GM23338 (cell line): ENCODE data around the gene FAM111B. TPM values are rescaled to one million over a fixed set of nuclear protein-coding genes. Genes with fewer than 3 reads are reported as not detected.

Experiments used
- ATAC-seq: fragments of 200-7000 bp; cut with Tn5 transposase; 3 replicates; pipeline ENCODE4 v1.9.1; 2020
- DNase-seq: peaks from one replicate; pipeline ENCODE4 v3.0.0-alpha.2; 2015; ENCODE audit warnings: low spot score
- H2AFZ ChIP-seq: fragments of 200-600 bp; sonication (generic); 2 replicates; pipeline ENCODE4 v1.8.0; 2016; ENCODE audit warnings: antibody characterized with exemption, mild to moderate bottlenecking, moderate library complexity
- H3F3A ChIP-seq: fragments of 200-600 bp; sonication (generic); replicated peaks from 2 replicates; pipeline ENCODE4 v1.8.0; 2017; ENCODE audit warnings: antibody characterized with exemption, mixed run types, low read depth
- H3K27ac ChIP-seq: fragments of 200-600 bp; sonication (generic); 2 replicates; pipeline ENCODE4 v1.6.1; 2016; ENCODE audit warnings: low read depth
- H3K27me3 ChIP-seq: fragments of 200-600 bp; sonication (generic); 2 replicates; pipeline ENCODE4 v1.8.0; 2016; ENCODE audit warnings: mild to moderate bottlenecking, mixed run types, moderate library complexity; ENCODE audit not compliant: insufficient read depth
- H3K36me3 ChIP-seq: fragments of 200-600 bp; sonication (generic); 2 replicates; pipeline ENCODE4 v1.8.0; 2016; ENCODE audit warnings: mild to moderate bottlenecking; ENCODE audit not compliant: insufficient read depth
- H3K4me1 ChIP-seq: fragments of 200-600 bp; sonication (generic); 2 replicates; pipeline ENCODE4 v1.8.0; 2016; ENCODE audit warnings: mild to moderate bottlenecking, moderate library complexity; ENCODE audit not compliant: insufficient read depth
- H3K4me2 ChIP-seq: fragments of 200-600 bp; sonication (generic); 2 replicates; pipeline ENCODE4 v1.7.1; 2017; ENCODE audit warnings: mixed run types
- H3K4me3 ChIP-seq: fragments of 200-600 bp; sonication (generic); 2 replicates; pipeline ENCODE4 v1.6.1; 2016; ENCODE audit warnings: mixed run types
- H3K79me2 ChIP-seq: fragments of 200-600 bp; sonication (generic); replicated peaks from 2 replicates; pipeline ENCODE4 v1.8.0; 2017; ENCODE audit warnings: mild to moderate bottlenecking; ENCODE audit not compliant: insufficient read depth
- H3K9me2 ChIP-seq: fragments of 200-600 bp; sonication (generic); 2 replicates; pipeline ENCODE4 v1.8.0; 2017; ENCODE audit not compliant: insufficient read depth
- H4K20me1 ChIP-seq: fragments of 200-600 bp; sonication (generic); replicated peaks from 2 replicates; pipeline ENCODE4 v1.8.0; 2017; ENCODE audit warnings: mild to moderate bottlenecking; ENCODE audit not compliant: insufficient read depth
- H3K27ac Mint-ChIP-seq: 2 replicates; pipeline ENCODE4 v1.8.0; 2020; ENCODE audit warnings: inconsistent platforms, mild to moderate bottlenecking, moderate library complexity, mixed read lengths
- H3K27me3 Mint-ChIP-seq: 3 replicates; pipeline ENCODE4 v1.8.0; 2022; ENCODE audit warnings: low read depth, mild to moderate bottlenecking, moderate library complexity, mixed read lengths, inconsistent platforms; ENCODE audit not compliant: insufficient read depth, poor library complexity
- H3K36me3 Mint-ChIP-seq: 3 replicates; pipeline ENCODE4 v1.8.0; 2021; ENCODE audit warnings: low read depth, mild to moderate bottlenecking, inconsistent platforms, moderate library complexity, mixed read lengths
- H3K4me1 Mint-ChIP-seq: 3 replicates; pipeline ENCODE4 v1.8.0; 2020; ENCODE audit warnings: mild to moderate bottlenecking, inconsistent platforms, mixed read lengths
- H3K4me3 Mint-ChIP-seq: 3 replicates; pipeline ENCODE4 v1.8.0; 2021; ENCODE audit warnings: moderate library complexity, mild to moderate bottlenecking, inconsistent platforms, mixed read lengths
- H3K9me3 Mint-ChIP-seq: 3 replicates; pipeline ENCODE4 v1.8.0; 2020; ENCODE audit warnings: moderate library complexity, mild to moderate bottlenecking, inconsistent platforms, mixed read lengths
- EZH2 ChIP-seq: fragments of 200-600 bp; sonication (generic); IDR thresholded peaks from one replicate; pipeline ENCODE4 v1.8.0; 2017; ENCODE audit warnings: antibody characterized with exemption, mild to moderate bottlenecking, low read depth; ENCODE audit not compliant: unreplicated experiment
- EZH2phosphoT487 ChIP-seq: fragments of 200-600 bp; sonication (generic); IDR thresholded peaks from one replicate; pipeline ENCODE4 v1.8.1; 2018; ENCODE audit warnings: antibody characterized with exemption; ENCODE audit not compliant: unreplicated experiment
- JUNB ChIP-seq: IDR thresholded peaks from one replicate; pipeline ENCODE4 v1.6.1; 2016; ENCODE audit warnings: antibody characterized with exemption; ENCODE audit not compliant: unreplicated experiment
- NANOG ChIP-seq: IDR thresholded peaks from 2 replicates; pipeline ENCODE4 v1.6.1; 2016; ENCODE audit warnings: antibody characterized with exemption, borderline replicate concordance
- polyA plus RNA-seq: library from polyadenylated mRNA; unstranded; fragments of >200 nt; fragmentation: Nextera tagmentation; extraction: Ambion mirVana; gene quantifications from 2 replicates; pipeline ENCODE4 v1.2.1, GENCODE V29; 2016
- total RNA-seq: library from RNA; depleted of rRNA; stranded (reverse); fragments of >200 nt; shearing (Covaris generic); gene quantifications from 2 replicates; pipeline ENCODE4 v1.2.3, GENCODE V29; 2014
- TF ChIP-seq, protein P1 (sequence below): IDR thresholded peaks from one replicate; pipeline ENCODE4 v1.6.1; 2018; ENCODE audit warnings: antibody characterized with exemption; ENCODE audit not compliant: unreplicated experiment
- TF ChIP-seq, protein P2 (sequence below): IDR thresholded peaks from 2 replicates; pipeline ENCODE4 v1.6.1; 2016; ENCODE audit warnings: antibody characterized with exemption
- TF ChIP-seq, protein P3 (sequence below): fragments of 250-450 bp; sonication (Bioruptor Pico); IDR thresholded peaks from 2 replicates; pipeline ENCODE4 v1.5.0; 2020; ENCODE audit warnings: mild to moderate bottlenecking, moderate library complexity

The FAM111B gene
- total and polyA plus RNA-seq, 2 experiments from 2014 or later, result 30.6 to 40.7 TPM

DNA sequence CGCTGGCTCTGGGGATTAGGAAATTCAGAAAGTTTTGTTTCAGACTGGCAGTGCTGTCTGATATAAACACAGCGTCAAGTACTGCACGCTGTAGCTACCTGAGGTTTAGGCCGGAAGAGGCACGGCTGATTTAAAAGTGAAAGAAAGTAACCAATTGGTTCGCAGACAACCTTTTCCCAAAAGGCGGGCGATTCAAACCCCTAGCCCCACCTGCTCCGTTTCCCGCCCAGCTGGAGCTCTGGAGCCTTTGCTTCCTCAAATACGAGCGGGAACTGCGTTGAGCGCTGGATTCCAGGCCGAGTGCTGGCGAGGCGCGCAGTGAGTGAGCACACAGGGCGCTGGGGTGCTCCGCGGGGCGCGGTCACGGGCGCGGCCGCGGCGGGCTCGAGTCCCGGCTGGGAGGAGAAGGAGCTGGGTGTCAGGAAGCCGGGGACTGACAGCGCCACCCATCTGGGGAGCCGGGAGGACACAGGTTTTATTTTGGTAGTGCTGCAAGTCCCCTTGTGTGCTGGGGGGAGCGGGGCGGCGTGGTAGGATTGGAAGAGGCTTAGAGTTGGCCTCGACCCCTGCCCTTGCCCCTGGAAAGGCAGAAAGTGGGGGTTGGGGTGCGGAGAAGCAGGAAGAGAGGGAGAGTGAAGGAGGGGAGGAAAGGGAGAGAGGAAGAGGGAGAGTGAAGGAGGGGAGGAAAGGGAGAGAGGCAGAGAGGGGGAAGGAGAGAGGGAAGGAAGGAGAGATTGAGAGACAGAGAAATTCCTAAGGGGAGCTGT lies 37.7 kb downstream of the FAM111B start (continued):
- TF ChIP-seq, protein P1, sequence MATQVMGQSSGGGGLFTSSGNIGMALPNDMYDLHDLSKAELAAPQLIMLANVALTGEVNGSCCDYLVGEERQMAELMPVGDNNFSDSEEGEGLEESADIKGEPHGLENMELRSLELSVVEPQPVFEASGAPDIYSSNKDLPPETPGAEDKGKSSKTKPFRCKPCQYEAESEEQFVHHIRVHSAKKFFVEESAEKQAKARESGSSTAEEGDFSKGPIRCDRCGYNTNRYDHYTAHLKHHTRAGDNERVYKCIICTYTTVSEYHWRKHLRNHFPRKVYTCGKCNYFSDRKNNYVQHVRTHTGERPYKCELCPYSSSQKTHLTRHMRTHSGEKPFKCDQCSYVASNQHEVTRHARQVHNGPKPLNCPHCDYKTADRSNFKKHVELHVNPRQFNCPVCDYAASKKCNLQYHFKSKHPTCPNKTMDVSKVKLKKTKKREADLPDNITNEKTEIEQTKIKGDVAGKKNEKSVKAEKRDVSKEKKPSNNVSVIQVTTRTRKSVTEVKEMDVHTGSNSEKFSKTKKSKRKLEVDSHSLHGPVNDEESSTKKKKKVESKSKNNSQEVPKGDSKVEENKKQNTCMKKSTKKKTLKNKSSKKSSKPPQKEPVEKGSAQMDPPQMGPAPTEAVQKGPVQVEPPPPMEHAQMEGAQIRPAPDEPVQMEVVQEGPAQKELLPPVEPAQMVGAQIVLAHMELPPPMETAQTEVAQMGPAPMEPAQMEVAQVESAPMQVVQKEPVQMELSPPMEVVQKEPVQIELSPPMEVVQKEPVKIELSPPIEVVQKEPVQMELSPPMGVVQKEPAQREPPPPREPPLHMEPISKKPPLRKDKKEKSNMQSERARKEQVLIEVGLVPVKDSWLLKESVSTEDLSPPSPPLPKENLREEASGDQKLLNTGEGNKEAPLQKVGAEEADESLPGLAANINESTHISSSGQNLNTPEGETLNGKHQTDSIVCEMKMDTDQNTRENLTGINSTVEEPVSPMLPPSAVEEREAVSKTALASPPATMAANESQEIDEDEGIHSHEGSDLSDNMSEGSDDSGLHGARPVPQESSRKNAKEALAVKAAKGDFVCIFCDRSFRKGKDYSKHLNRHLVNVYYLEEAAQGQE, result no peak
- TF ChIP-seq EZH2 (no peak), JUNB (no peak), NANOG (no peak)

DNA sequence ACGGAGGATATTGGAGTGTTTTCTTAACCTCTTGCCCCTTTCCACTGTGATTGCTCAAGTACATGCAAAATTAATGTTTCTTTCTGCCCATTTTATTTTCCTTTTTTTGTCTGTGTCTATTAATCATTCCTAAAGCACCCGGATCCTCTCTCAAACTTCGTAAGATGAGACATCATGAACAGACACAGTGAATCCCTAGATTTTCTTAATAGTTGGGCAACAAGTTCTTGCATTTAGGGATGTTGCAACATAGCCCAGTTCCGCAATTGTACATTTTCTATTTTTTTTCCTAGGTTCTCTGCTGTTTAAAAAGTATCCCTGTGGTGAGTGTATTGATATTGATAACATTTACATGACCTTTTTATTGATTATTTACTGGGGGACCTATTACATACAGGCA lies 38.5 kb downstream of the FAM111B start:
- no peak overlapping the region for H2AFZ ChIP-seq
- Mint-ChIP-seq H3K4me3 (peak overlapping the region; percentile 92), H3K9me3 (peaks cover 13% of the 10 kb centered on the region), H3K27me3 (peaks cover 13% of the 10 kb centered on the region), H3K27ac (no peak overlapping the region), H3K4me1 (peaks cover 25% of the 10 kb centered on the region), H3K36me3 (peaks cover 36% of the 10 kb centered on the region)
- ATAC-seq, result no peak
- TF ChIP-seq, protein P2, sequence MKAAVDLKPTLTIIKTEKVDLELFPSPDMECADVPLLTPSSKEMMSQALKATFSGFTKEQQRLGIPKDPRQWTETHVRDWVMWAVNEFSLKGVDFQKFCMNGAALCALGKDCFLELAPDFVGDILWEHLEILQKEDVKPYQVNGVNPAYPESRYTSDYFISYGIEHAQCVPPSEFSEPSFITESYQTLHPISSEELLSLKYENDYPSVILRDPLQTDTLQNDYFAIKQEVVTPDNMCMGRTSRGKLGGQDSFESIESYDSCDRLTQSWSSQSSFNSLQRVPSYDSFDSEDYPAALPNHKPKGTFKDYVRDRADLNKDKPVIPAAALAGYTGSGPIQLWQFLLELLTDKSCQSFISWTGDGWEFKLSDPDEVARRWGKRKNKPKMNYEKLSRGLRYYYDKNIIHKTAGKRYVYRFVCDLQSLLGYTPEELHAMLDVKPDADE, result no peak
- TF ChIP-seq, protein P3, sequence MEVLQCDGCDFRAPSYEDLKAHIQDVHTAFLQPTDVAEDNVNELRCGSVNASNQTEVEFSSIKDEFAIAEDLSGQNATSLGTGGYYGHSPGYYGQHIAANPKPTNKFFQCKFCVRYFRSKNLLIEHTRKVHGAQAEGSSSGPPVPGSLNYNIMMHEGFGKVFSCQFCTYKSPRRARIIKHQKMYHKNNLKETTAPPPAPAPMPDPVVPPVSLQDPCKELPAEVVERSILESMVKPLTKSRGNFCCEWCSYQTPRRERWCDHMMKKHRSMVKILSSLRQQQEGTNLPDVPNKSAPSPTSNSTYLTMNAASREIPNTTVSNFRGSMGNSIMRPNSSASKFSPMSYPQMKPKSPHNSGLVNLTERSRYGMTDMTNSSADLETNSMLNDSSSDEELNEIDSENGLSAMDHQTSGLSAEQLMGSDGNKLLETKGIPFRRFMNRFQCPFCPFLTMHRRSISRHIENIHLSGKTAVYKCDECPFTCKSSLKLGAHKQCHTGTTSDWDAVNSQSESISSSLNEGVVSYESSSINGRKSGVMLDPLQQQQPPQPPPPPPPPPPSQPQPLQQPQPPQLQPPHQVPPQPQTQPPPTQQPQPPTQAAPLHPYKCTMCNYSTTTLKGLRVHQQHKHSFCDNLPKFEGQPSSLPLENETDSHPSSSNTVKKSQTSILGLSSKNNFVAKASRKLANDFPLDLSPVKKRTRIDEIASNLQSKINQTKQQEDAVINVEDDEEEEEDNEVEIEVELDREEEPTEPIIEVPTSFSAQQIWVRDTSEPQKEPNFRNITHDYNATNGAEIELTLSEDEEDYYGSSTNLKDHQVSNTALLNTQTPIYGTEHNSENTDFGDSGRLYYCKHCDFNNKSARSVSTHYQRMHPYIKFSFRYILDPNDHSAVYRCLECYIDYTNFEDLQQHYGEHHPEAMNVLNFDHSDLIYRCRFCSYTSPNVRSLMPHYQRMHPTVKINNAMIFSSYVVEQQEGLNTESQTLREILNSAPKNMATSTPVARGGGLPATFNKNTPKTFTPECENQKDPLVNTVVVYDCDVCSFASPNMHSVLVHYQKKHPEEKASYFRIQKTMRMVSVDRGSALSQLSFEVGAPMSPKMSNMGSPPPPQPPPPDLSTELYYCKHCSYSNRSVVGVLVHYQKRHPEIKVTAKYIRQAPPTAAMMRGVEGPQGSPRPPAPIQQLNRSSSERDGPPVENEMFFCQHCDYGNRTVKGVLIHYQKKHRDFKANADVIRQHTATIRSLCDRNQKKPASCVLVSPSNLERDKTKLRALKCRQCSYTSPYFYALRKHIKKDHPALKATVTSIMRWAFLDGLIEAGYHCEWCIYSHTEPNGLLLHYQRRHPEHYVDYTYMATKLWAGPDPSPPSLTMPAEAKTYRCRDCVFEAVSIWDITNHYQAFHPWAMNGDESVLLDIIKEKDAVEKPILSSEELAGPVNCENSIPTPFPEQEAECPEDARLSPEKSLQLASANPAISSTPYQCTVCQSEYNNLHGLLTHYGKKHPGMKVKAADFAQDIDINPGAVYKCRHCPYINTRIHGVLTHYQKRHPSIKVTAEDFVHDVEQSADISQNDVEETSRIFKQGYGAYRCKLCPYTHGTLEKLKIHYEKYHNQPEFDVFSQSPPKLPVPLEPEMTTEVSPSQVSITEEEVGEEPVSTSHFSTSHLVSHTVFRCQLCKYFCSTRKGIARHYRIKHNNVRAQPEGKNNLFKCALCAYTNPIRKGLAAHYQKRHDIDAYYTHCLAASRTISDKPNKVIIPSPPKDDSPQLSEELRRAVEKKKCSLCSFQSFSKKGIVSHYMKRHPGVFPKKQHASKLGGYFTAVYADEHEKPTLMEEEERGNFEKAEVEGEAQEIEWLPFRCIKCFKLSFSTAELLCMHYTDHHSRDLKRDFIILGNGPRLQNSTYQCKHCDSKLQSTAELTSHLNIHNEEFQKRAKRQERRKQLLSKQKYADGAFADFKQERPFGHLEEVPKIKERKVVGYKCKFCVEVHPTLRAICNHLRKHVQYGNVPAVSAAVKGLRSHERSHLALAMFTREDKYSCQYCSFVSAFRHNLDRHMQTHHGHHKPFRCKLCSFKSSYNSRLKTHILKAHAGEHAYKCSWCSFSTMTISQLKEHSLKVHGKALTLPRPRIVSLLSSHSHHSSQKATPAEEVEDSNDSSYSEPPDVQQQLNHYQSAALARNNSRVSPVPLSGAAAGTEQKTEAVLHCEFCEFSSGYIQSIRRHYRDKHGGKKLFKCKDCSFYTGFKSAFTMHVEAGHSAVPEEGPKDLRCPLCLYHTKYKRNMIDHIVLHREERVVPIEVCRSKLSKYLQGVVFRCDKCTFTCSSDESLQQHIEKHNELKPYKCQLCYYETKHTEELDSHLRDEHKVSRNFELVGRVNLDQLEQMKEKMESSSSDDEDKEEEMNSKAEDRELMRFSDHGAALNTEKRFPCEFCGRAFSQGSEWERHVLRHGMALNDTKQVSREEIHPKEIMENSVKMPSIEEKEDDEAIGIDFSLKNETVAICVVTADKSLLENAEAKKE, result no peak
- TF ChIP-seq, protein P1, result no peak
- TF ChIP-seq EZH2phosphoT487, result no peak
- H3K36me3 ChIP-seq, result peaks cover 19% of the 10 kb centered on the region; the same call in 1 of the 2 replicates
- no peaks in the 10 kb centered on the region for H4K20me1 ChIP-seq
- peak overlapping the region; percentile 84 for H3K4me2 ChIP-seq
- H3K4me3 ChIP-seq, result peak overlapping the region; percentile 63
- peaks cover 4% of the 10 kb centered on the region; the same call in 1 of the 2 replicates for H3K27me3 ChIP-seq
- H3K27ac ChIP-seq, result no peak overlapping the region
- H3F3A ChIP-seq, result peaks cover 7% of the 10 kb centered on the region; the same call in 1 of the 2 replicates
- no peak for DNase-seq
- no peaks in the 10 kb centered on the region for H3K9me2 ChIP-seq
- H3K79me2 ChIP-seq, result peaks cover 24% of the 10 kb centered on the region; the same call in 1 of the 2 replicates
- H3K4me1 ChIP-seq, result peaks cover 26% of the 10 kb centered on the region
